HepG2 (cell line): ENCODE data around the gene FURIN. TPM values are rescaled to one million over a fixed set of nuclear protein-coding genes. Genes with fewer than 3 reads are reported as not detected.

Experiments
- AKAP8 ChIP-seq: sonication (generic); formaldehyde crosslinking; IDR thresholded peaks from 2 replicates; pipeline ENCODE4 v1.5.1; 2020; ENCODE audit warnings: mild to moderate bottlenecking, missing genetic modification reagents
- GFI1 ChIP-seq: sonication (generic); formaldehyde crosslinking; IDR thresholded peaks from 2 replicates; pipeline ENCODE4 v1.5.0; 2020; ENCODE audit warnings: missing genetic modification reagents, mild to moderate bottlenecking, borderline replicate concordance
- HINFP ChIP-seq: sonication (generic); formaldehyde crosslinking; IDR thresholded peaks from 2 replicates; pipeline ENCODE4 v1.4.0; 2020; ENCODE audit warnings: low read depth, mild to moderate bottlenecking, missing genetic modification reagents
- HOXA3 ChIP-seq: sonication (generic); formaldehyde crosslinking; IDR thresholded peaks from 2 replicates; pipeline ENCODE4 v1.5.0; 2020; ENCODE audit warnings: missing genetic modification reagents
- MIER2 ChIP-seq: IDR thresholded peaks from 2 replicates; pipeline ENCODE4 v1.6.1; 2016; ENCODE audit warnings: missing biosample characterization, missing genetic modification reagents
- NCOA2 ChIP-seq: sonication (generic); formaldehyde crosslinking; IDR thresholded peaks from 2 replicates; pipeline ENCODE4 v1.8.0; 2022; ENCODE audit warnings: inconsistent platforms
- NRL ChIP-seq: sonication (generic); formaldehyde crosslinking; IDR thresholded peaks from 2 replicates; pipeline ENCODE4 v1.5.0; 2020; ENCODE audit warnings: missing genetic modification reagents, mild to moderate bottlenecking, moderate library complexity, borderline replicate concordance
- PHF5A ChIP-seq: IDR thresholded peaks from one replicate; pipeline ENCODE4 v1.6.1; 2018; ENCODE audit warnings: low read depth, missing genetic modification reagents; ENCODE audit not compliant: unreplicated experiment
- SETDB1 ChIP-seq: sonication (generic); formaldehyde crosslinking; IDR thresholded peaks from 2 replicates; pipeline ENCODE4 v1.5.1; 2020; ENCODE audit warnings: missing genetic modification reagents, mild to moderate bottlenecking, borderline replicate concordance
- TAF1 ChIP-seq: sonication (generic); formaldehyde crosslinking; IDR thresholded peaks from 2 replicates; pipeline ENCODE4 v1.4.0; 2020; ENCODE audit warnings: missing genetic modification reagents
- TRAFD1 ChIP-seq: sonication (generic); formaldehyde crosslinking; IDR thresholded peaks from 2 replicates; pipeline ENCODE4 v1.5.1; 2020; ENCODE audit warnings: missing genetic modification reagents, mild to moderate bottlenecking, borderline replicate concordance
- ZEB1 ChIP-seq: IDR thresholded peaks from 2 replicates; pipeline ENCODE4 v1.6.1; 2012; ENCODE audit warnings: mild to moderate bottlenecking, low read depth, inconsistent platforms; ENCODE audit not compliant: insufficient replicate concordance
- ZNF20 ChIP-seq: sonication (generic); formaldehyde crosslinking; IDR thresholded peaks from 2 replicates; pipeline ENCODE4 v1.4.0; 2020; ENCODE audit warnings: mild to moderate bottlenecking, moderate library complexity, missing genetic modification reagents
- ZNF33A ChIP-seq: sonication (generic); formaldehyde crosslinking; IDR thresholded peaks from 2 replicates; pipeline ENCODE4 v1.5.1; 2020; ENCODE audit warnings: missing genetic modification reagents, mild to moderate bottlenecking, moderate library complexity, borderline replicate concordance
- ZNF451 ChIP-seq: sonication (generic); formaldehyde crosslinking; IDR thresholded peaks from 2 replicates; pipeline ENCODE4 v1.5.0; 2020; ENCODE audit warnings: mild to moderate bottlenecking, missing genetic modification reagents
- ZNF629 ChIP-seq: sonication (generic); formaldehyde crosslinking; conservative IDR thresholded peaks from 2 replicates; pipeline ENCODE4 v1.5.0; 2020; ENCODE audit warnings: missing genetic modification reagents
- ZNF720 ChIP-seq: sonication (generic); formaldehyde crosslinking; IDR thresholded peaks from 2 replicates; pipeline ENCODE4 v1.4.0; 2020; ENCODE audit warnings: missing genetic modification reagents
- ZNF83 ChIP-seq: sonication (generic); formaldehyde crosslinking; IDR thresholded peaks from 2 replicates; pipeline ENCODE4 v1.4.0; 2020; ENCODE audit warnings: missing genetic modification reagents, mild to moderate bottlenecking, borderline replicate concordance
- ZNF891 ChIP-seq: sonication (generic); formaldehyde crosslinking; IDR thresholded peaks from 2 replicates; pipeline ENCODE4 v1.5.0; 2020; ENCODE audit warnings: mild to moderate bottlenecking, missing genetic modification reagents
- polyA plus RNA-seq, 8 experiments: library from polyadenylated mRNA; depleted of rRNA in 3 of 8; stranded (reverse) in 7 of 8; unstranded in 1 of 8; fragments of >200 nt; fragmentation: Illumina TruSeq in 4 of 8; extraction: Trizol in 4 of 8; gene quantifications; 2 replicates each; pipeline versions ENCODE4 v1.2.1 to v1.2.3, GENCODE V29; 2011 to 2016; ENCODE audit warnings: low read depth in 4 of 8, missing spikeins in 1 of 8, mixed read lengths in 1 of 8; ENCODE audit not compliant: insufficient read depth in 1 of 8
- total RNA-seq, 5 experiments: library from RNA; depleted of rRNA; stranded (reverse); fragments of >200 nt; fragmentation: Illumina TruSeq; extraction: Trizol; gene quantifications; 2 replicates each; pipeline ENCODE4 v1.2.3, GENCODE V29; 2016; ENCODE audit warnings: low read depth in 1 of 5
- TF ChIP-seq, protein P1 (sequence below): IDR thresholded peaks from 2 replicates; pipeline ENCODE4 v1.6.1; 2016; ENCODE audit warnings: low read depth, control low read depth
- TF ChIP-seq, protein P2 (sequence below): sonication (generic); formaldehyde crosslinking; IDR thresholded peaks from 2 replicates; pipeline ENCODE4 v1.5.0; 2020; ENCODE audit warnings: missing genetic modification reagents, mild to moderate bottlenecking, borderline replicate concordance
- TF ChIP-seq, protein P3 (sequence below): sonication (generic); formaldehyde crosslinking; conservative IDR thresholded peaks from 2 replicates; pipeline ENCODE4 v1.4.0; 2020; ENCODE audit warnings: missing genetic modification reagents

FURIN gene
- total and polyA plus RNA-seq, 2 of the 13 experiments (the other 11 are each of a cell fraction or from before 2014, with no cell fraction given), result 15.2 to 17.4 TPM

- TF ChIP-seq, protein P1, sequence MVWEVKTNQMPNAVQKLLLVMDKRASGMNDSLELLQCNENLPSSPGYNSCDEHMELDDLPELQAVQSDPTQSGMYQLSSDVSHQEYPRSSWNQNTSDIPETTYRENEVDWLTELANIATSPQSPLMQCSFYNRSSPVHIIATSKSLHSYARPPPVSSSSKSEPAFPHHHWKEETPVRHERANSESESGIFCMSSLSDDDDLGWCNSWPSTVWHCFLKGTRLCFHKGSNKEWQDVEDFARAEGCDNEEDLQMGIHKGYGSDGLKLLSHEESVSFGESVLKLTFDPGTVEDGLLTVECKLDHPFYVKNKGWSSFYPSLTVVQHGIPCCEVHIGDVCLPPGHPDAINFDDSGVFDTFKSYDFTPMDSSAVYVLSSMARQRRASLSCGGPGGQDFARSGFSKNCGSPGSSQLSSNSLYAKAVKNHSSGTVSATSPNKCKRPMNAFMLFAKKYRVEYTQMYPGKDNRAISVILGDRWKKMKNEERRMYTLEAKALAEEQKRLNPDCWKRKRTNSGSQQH (CRISPR knock-in tag), result peak; percentile 93
- TF ChIP-seq, protein P2, sequence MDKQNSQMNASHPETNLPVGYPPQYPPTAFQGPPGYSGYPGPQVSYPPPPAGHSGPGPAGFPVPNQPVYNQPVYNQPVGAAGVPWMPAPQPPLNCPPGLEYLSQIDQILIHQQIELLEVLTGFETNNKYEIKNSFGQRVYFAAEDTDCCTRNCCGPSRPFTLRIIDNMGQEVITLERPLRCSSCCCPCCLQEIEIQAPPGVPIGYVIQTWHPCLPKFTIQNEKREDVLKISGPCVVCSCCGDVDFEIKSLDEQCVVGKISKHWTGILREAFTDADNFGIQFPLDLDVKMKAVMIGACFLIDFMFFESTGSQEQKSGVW, result no peak
- TF ChIP-seq HOXA3 (CRISPR knock-in tag) (peak; percentile 85), SETDB1 (CRISPR knock-in tag) (no peak), NRL (CRISPR knock-in tag) (peak; percentile 39), PHF5A (CRISPR knock-in tag) (peak; percentile 50), ZNF629 (CRISPR knock-in tag) (peak; percentile 71), ZNF83 (CRISPR knock-in tag) (no peak), ZNF891 (peak; percentile 87), GFI1 (no peak), ZEB1 (peak; percentile 97), MIER2 (0 out of 2 replicates have a peak, but pooled peaks have one; percentile 51), ZNF20 (CRISPR knock-in tag) (0 out of 2 replicates have a peak, but pooled peaks have one; percentile 69), NCOA2 (CRISPR knock-in tag) (peak; percentile 52), ZNF720 (no peak), TAF1 (CRISPR knock-in tag) (peak; percentile 84; the same call in 1 of the 2 replicates), TRAFD1 (peak; percentile 16; the same call in 1 of the 2 replicates), ZNF33A (no peak), ZNF451 (0 out of 2 replicates have a peak, but pooled peaks have one; percentile 28), HINFP (no peak; the same call in 1 of the 2 replicates), AKAP8 (CRISPR knock-in tag) (peak; percentile 37; the same call in 1 of the 2 replicates)
- TF ChIP-seq, protein P3, sequence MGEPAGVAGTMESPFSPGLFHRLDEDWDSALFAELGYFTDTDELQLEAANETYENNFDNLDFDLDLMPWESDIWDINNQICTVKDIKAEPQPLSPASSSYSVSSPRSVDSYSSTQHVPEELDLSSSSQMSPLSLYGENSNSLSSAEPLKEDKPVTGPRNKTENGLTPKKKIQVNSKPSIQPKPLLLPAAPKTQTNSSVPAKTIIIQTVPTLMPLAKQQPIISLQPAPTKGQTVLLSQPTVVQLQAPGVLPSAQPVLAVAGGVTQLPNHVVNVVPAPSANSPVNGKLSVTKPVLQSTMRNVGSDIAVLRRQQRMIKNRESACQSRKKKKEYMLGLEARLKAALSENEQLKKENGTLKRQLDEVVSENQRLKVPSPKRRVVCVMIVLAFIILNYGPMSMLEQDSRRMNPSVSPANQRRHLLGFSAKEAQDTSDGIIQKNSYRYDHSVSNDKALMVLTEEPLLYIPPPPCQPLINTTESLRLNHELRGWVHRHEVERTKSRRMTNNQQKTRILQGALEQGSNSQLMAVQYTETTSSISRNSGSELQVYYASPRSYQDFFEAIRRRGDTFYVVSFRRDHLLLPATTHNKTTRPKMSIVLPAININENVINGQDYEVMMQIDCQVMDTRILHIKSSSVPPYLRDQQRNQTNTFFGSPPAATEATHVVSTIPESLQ (CRISPR knock-in tag), result no peak
Measured at GRCh38 chr15:90931828-90932659, 63.7 kb downstream of the FURIN start, which contains the start of gene HDDC3 (continued).
